Stimulated activated CD4-positive, alpha-beta T cell treated with anti-CD3 and anti-CD28 coated beads, Interleukin-15, amount 100 ng/mL, for 1 hour (primary cell): ENCODE results near the gene CACNA2D3.

ENCODE experiments used
- DNase-seq, 2 donors: peaks; one replicate each; pipeline ENCODE4 v3.0.0-alpha.2; 2020; ENCODE audit warnings: low read depth in 1 of 2, low spot score in 1 of 2

Gene CACNA2D3

DNA sequence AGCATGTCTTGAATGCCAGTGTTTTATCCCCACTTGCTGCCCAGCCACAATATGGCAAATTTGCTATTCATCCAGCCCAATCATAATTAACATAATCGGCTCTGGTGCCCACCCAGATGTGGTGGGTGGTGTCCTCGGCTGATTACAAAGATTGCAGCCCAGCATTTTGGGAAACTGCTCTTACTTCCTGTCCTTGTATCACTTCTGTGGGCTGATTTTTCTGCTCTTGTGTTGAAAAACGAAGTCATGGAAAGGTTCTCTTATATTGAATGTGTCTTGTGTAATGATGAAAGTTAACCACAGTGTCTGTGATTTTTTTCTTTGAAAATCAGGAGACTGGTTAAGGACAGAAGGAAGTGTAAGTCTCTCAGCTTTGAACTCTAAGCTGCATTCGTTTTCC is 141.7 kb downstream of the CACNA2D3 start:
- no peak for DNase-seq

- no peak for DNase-seq
Measured at GRCh38 chr3:54270816-54271526, 148.6 kb downstream of the CACNA2D3 start.

GRCh38 chr3:54273791-54274190 is 151.4 kb downstream of the CACNA2D3 start:
- no peak for DNase-seq

DNA sequence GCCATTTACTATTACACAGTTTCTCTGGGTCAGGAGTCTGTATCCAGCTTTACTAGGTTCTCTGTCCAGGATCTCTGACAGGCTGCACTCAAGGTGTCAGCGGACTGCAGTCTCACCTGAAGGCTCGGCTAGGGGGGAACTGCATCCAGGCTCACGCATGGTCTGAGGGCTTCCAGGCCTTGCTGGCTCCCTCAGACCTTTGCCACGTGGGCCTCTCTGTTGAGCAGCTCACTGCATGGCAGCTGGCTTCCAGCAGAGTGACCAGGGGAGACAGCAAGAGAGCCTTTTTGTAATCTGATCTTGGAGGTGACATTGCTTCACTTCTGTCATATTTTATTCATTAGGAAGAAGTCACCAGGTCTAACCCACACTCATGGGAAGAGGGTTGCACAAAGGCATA is 152.3 kb downstream of the CACNA2D3 start:
- DNase-seq = no peak

DNA sequence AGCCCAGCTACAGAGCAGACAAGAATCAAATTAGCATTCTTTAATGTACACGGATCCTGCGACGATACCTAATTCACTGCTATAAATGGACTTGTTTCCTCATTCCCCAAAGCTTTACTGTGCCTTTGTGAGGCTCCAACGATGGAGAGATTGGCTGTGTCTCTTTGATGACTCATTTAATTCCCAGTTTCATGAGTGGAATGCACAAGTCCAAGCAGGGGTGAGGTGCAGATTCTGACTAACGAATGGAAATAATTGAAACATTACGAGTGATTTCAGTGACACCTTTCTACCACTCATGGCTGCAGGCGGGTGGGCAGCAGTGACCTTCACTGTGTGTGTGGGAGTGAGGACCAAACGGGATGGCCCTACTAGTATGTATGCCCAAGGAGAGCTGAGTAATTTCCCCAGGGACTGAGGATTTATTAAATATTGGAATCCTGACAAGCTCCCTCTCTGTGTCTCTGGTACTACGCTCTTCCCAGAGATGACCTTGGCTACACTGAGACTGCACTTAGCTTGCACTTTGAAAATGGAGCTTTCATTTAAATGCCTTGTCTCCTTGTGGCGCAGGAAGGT is 156.7 kb downstream of the CACNA2D3 start:
- DNase-seq = no peak

DNA sequence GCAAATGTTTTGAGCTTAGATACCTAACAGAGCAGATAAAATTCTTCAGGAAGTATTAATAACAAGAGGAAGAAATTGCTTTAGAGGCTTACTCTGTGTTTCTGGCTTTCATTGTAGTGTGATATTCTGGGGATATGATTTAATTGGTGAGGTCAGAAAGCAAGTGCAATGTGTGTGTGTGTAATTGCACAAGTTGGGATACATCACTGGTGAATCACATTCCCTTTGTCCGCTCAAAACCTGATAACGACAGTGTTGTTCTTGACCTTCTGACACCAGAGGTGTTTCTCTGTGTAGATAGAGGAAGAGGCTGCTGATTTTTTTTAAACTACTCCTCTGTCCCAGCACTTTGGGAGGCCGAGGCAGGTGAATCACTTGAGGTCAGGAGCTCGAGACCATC is 161.1 kb downstream of the CACNA2D3 start:
- no peak for DNase-seq

DNA sequence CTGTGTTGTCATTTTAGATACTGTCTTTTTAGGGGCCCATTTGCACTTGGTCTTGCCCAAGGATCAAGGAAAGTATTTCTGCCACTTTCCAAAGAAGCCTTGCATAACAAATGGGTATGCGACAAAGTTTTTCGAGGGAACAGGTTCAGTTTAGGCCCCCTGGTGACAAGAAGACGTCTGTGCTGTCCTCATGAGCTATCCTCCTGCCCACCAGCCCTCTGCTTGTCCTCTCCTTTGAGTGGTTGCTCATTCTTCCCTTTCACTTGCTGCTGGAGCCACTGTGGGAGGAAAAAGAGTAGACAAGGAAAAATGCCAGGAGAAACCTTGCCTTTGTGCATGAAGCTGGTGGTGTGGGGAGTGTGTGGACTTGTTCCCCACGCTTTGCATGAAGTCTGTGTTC is 171.9 kb downstream of the CACNA2D3 start:
- no peak for DNase-seq

GRCh38 chr3:54296531-54296930 is 174.2 kb downstream of the CACNA2D3 start:
- DNase-seq = no peak

DNA sequence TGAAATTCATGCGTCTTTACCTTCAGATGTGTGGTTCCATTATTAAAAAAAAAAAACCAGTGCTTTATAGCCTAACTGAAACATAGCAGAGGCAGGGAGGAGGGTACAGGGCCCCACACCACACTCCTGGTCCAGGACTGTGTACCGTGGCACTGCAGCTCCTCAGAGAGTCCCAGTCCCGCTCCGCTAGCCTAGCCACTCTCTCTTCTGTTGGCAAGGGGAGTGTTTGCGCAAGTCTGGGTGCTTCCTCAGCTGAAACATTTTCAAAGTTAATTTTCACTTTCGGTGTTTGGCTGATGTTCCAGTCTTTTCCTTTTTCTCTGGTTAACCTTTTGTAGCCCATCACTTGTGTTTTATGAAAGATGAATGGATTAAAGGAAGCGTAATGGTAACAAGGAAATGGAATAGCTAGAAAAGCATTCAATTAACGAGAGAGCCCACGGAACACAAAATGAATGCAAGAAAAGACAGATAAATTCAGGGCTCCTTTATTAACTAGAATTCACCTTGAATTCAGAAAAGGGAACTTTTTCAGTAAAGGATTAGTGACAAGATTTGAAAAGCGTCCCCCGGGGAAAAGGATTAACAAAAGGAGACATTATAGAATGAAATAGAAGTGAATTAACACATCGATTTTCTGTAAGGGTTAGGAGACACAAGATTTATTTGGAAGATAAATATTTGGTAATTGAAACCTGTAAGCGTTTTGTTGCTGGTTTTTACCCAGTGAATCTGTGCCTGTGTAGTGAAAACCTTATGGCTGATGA is 177.0 kb downstream of the CACNA2D3 start:
- DNase-seq = no peak

GRCh38 chr3:54303517-54304375 is 181.4 kb downstream of the CACNA2D3 start:
- DNase-seq = no peak

DNA sequence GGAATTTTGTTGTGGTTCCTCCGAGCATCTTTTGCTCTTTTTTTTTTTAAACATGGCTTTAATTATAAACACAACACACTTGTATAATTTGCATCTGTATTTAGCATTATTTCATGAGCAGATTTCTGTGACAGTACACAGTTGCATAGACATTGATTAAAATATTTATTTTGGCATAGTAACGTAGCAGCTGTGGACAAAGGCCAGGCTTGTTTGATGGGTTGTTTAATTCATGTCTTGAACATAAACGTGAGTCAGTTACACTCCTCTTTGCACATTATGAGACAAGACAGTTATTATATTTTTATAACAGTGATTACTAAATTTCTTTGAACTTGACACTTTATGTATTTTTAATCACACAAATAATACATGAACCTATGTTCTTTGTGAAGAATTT is 182.5 kb downstream of the CACNA2D3 start:
- DNase-seq = no peak

DNA sequence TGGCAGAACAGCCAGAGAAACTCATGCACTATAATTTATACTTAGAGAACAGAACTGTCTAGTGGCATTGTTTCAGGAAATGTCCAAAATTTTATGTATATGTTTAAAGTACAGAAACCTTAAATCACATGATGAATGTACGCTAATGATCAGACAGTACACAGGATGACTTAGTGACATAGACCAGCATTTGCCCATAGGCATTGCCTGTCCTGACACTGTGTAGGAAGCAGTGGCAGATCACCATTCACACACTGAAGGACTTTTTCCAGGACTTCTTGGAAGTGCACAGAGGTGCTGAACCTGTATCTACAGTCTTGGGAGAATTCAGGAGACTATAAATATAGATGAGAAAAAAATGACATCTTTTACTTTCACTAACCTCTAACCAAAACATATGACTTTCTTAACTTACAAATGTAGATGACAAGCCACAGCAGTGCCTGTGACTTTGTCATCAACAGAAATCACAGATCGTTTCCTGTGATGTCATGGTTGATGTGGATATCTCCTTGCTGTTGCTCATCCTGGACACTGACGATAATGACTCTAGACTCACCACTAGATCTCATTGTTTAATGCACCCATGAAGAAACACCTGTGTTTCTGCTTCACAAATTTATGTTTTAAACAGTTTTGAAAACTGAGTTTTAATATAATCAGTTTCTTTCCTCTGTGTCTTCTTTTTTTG is 183.2 kb downstream of the CACNA2D3 start:
- DNase-seq = no peak

- DNase-seq = no peak
Measured at GRCh38 chr3:54307566-54308180, 185.3 kb downstream of the CACNA2D3 start.

- DNase-seq = no peak
Measured at GRCh38 chr3:54309601-54310000, 187.2 kb downstream of the CACNA2D3 start.

DNA sequence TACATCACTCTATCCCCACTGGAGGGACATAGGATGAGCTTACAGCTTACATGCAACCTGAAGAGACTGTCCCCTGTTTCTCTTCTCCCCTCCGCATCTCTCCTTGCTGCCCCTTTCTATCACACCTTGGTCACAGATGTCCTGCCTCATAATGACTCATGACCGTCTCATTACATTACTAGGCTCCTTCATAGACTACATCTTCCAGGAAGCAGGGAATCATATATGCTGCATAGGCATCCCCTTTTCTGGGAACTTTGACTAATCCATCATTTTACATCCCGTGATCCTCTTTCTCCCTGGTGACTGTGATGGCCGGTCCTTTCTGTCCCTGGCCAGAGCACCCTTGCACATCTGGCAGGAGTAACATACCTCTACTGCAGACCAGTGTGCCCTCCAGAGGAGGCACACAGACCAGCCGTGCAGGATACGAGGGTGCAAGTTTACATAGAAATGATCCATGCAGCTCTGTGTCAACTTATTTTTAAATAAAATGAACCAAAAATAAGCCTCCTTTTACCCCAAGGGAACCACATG is 188.9 kb downstream of the CACNA2D3 start:
- DNase-seq = no peak

DNA sequence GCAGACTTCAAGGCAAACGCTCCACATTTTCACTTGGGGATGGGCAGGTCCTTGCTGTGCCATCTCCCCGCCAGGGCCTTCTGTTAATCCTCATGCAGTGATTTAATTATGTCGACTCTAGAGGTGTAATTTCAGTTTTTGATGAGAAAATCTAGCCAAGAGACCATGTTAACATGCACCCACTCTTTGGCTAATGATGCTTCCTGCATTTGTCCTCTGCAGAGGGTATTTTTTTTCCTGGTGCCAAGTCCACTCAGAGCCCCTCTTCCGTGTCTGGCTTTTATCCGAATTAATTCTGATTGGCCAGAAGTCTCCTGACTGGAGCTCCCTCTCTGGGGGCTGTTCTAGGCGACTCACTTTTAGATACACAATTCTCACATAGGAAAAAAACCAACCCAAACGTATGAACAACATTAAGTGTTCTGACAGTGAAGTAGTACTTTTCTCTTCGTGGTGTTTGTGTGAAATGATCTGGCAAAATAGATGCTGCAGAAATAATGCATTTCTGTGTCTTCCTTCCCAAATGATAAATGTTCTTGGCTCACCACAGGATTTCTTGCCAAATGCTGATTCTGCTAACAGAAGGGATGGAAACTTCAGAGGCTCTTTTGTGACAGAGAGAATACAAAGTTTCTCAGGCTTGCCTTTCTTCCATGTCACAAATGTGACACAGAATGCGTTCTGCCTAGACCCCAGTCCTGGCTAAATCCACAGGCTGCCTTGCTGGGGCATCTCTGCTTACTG is 190.0 kb downstream of the CACNA2D3 start:
- no peak for DNase-seq

- no peak for DNase-seq
Measured at GRCh38 chr3:54313418-54313817, 191.1 kb downstream of the CACNA2D3 start.

DNA sequence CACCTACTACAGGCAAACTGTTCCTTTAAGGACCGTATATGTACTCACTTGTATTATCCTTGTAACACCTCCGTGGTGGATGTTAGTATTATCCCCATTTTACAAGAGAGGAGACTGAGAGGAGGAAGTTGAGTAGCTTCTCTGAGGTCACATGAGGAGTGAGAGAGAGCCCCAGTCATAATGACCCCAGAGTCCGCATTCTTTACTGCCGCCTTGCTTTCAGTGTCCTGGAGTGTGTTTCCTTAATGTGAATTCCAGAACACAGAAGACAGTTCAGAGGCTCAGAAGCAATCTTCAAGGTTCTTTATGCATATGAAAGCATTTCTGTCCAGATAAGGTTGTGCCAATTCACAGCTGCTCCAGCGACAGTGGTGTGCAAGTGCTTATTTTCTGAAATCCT is 199.2 kb downstream of the CACNA2D3 start:
- DNase-seq = no peak

DNA sequence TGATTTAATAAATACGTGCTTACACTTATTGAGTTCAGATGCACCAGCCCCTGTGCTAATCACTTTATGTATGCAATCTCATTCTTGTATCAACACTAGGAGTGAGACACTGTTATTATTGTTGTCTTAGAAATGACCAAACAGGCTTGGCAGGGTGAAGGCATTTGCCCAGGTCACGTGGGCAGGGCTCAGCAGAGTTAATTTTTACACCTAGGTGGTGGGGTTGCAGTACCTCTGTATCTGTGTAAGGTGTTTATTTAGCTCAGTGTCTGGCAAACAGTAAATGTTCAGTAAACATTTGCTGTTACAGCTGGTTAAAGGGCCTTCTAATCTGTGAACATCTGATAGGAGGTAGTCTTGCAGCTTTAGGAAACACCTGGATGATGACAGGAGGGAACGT is 200.0 kb downstream of the CACNA2D3 start:
- no peak for DNase-seq
